ENCODE data around the gene KIF3C. TPM values are rescaled to one million over a fixed set of nuclear protein-coding genes. Genes with fewer than 3 reads are reported as not detected.

KIF3C gene
- polyA plus RNA-seq, 1 donor from 2014 or later = 53.6 TPM

- Histone ChIP-seq H3K27ac (ENCODE audit: low read length) (no peak overlapping the region), H3K36me3 (ENCODE audit: insufficient read depth, low read length) (peaks cover 22% of the 10 kb centered on the region), H3K79me2 (replicated peaks; ENCODE audit: insufficient read depth, low read length) (peaks cover 78% of the 10 kb centered on the region), H3K9me2 (ENCODE audit: insufficient read depth, low read length) (no peaks in the 10 kb centered on the region), H4K20me1 (ENCODE audit: insufficient read depth) (no peaks in the 10 kb centered on the region), H3K9ac (ENCODE audit: low read length) (no peak overlapping the region), H3F3A (ENCODE audit: insufficient read depth, low read length, poor library complexity, severe bottlenecking) (no peaks in the 10 kb centered on the region), H3K4me2 (ENCODE audit: low read length) (no peak overlapping the region), H2AFZ (ENCODE audit: low read depth, low read length) (no peak overlapping the region), H3K4me3 (ENCODE audit: low read length) (no peak overlapping the region), H3K27me3 (ENCODE audit: insufficient read depth, low read depth, low read length) (no peaks in the 10 kb centered on the region), H3K9me3 (ENCODE audit: low read length) (no peaks in the 10 kb centered on the region)
- TF ChIP-seq MXI1 (conservative IDR thresholded peaks at IDR 0.05; ENCODE audit: poor library complexity, severe bottlenecking) (no peak), TAF1 (IDR thresholded peaks at IDR 0.05; ENCODE audit: low read depth) (no peak), POLR2AphosphoS5 (IDR thresholded peaks at IDR 0.05) (no peak), EP300 (conservative IDR thresholded peaks at IDR 0.05; ENCODE audit: poor library complexity, severe bottlenecking) (no peak), CTCF (IDR thresholded peaks at IDR 0.05; ENCODE audit: poor library complexity, severe bottlenecking) (no peak), EZH2 (IDR thresholded peaks at IDR 0.05; ENCODE audit: borderline replicate concordance, insufficient read depth, low read length, poor library complexity, severe bottlenecking) (no peak)
Observed at GRCh38 chr2:25972049-25972823, 10.1 kb downstream of the KIF3C start.

- no peak overlapping the region for H2AFZ ChIP-seq (ENCODE audit: low read depth, low read length)
- H3K79me2 ChIP-seq (replicated peaks; ENCODE audit: insufficient read depth, low read length) = peaks cover 76% of the 10 kb centered on the region
- no peaks in the 10 kb centered on the region for H4K20me1 ChIP-seq (ENCODE audit: insufficient read depth)
- H3K27ac ChIP-seq (ENCODE audit: low read length) = no peak overlapping the region
- peaks cover 27% of the 10 kb centered on the region for H3K36me3 ChIP-seq (ENCODE audit: insufficient read depth, low read length)
- H3K4me3 ChIP-seq (ENCODE audit: low read length) = no peak overlapping the region
- no peaks in the 10 kb centered on the region for H3F3A ChIP-seq (ENCODE audit: insufficient read depth, low read length, poor library complexity, severe bottlenecking)
- TF ChIP-seq EZH2 (IDR thresholded peaks at IDR 0.05; ENCODE audit: borderline replicate concordance, insufficient read depth, low read length, poor library complexity, severe bottlenecking) = no peak
- no peak for TF ChIP-seq RAD21 (conservative IDR thresholded peaks at IDR 0.05)
- TF ChIP-seq CTCF (IDR thresholded peaks at IDR 0.05; ENCODE audit: poor library complexity, severe bottlenecking) = no peak
- TF ChIP-seq MXI1 (conservative IDR thresholded peaks at IDR 0.05; ENCODE audit: poor library complexity, severe bottlenecking) = no peak
- TF ChIP-seq EP300 (conservative IDR thresholded peaks at IDR 0.05; ENCODE audit: poor library complexity, severe bottlenecking) = no peak
- TF ChIP-seq POLR2AphosphoS5 (IDR thresholded peaks at IDR 0.05) = no peak
- TF ChIP-seq REST (IDR thresholded peaks at IDR 0.05; ENCODE audit: borderline replicate concordance) = no peak
- TF ChIP-seq SMC3 (conservative IDR thresholded peaks at IDR 0.05; ENCODE audit: poor library complexity) = no peak
- TF ChIP-seq TAF1 (IDR thresholded peaks at IDR 0.05; ENCODE audit: low read depth) = no peak
- H3K27me3 ChIP-seq (ENCODE audit: insufficient read depth, low read depth, low read length) = no peaks in the 10 kb centered on the region
- H3K9me2 ChIP-seq (ENCODE audit: insufficient read depth, low read length) = no peaks in the 10 kb centered on the region
- H3K9me3 ChIP-seq (ENCODE audit: low read length) = no peaks in the 10 kb centered on the region
- H3K4me2 ChIP-seq (ENCODE audit: low read length) = no peak overlapping the region
- no peak overlapping the region for H3K9ac ChIP-seq (ENCODE audit: low read length)
Observed at GRCh38 chr2:25971596-25971995, 10.7 kb downstream of the KIF3C start.

All from neural cell (in vitro differentiated cells).